ENCODE measurements around the gene NCF2.
A peak's percentile ranks its signal among the peaks of the same experiment; 100 is the strongest.

The NCF2 gene

GRCh38 chr1:183609759-183610452 is 19.6 kb upstream of the NCF2 start:
- peak; percentile 52 to 61 for DNase-seq (ENCODE audit: low read depth in 2 of 2)
- no peak overlapping the region for H3K4me3 ChIP-seq (replicated peaks in 1 of 2; ENCODE audit: low read depth in 2 of 2, low read length in 2 of 2)
- TF ChIP-seq CTCF (IDR thresholded peaks at IDR 0.05; ENCODE audit: low read depth, low read length) = no peak

GRCh38 chr1:183609313-183609712 is 19.1 kb upstream of the NCF2 start:
- TF ChIP-seq CTCF (IDR thresholded peaks at IDR 0.05; ENCODE audit: low read depth, low read length) = peak; percentile 78
- DNase-seq (ENCODE audit: low read depth in 2 of 2) = peak; percentile 75 to 90
- no peak overlapping the region for H3K4me3 ChIP-seq (replicated peaks in 1 of 2; ENCODE audit: low read depth in 2 of 2, low read length in 2 of 2)

- DNase-seq (ENCODE audit: low read depth in 2 of 2) = no peak
- no peak for TF ChIP-seq CTCF (IDR thresholded peaks at IDR 0.05; ENCODE audit: low read depth, low read length)
- H3K4me3 ChIP-seq (replicated peaks in 1 of 2; ENCODE audit: low read depth in 2 of 2, low read length in 2 of 2) = no peak overlapping the region
Observed at GRCh38 chr1:183607322-183607980, 17.2 kb upstream of the NCF2 start.

- DNase-seq (ENCODE audit: low read depth in 2 of 2) = no peak
- no peak overlapping the region for H3K4me3 ChIP-seq (replicated peaks in 1 of 2; ENCODE audit: low read depth in 2 of 2, low read length in 2 of 2)
- TF ChIP-seq CTCF (IDR thresholded peaks at IDR 0.05; ENCODE audit: low read depth, low read length) = no peak
Observed at GRCh38 chr1:183605904-183606303, 15.6 kb upstream of the NCF2 start.

GRCh38 chr1:183604815-183605214 is 14.6 kb upstream of the NCF2 start:
- no peak overlapping the region for H3K4me3 ChIP-seq (replicated peaks in 1 of 2; ENCODE audit: low read depth in 2 of 2, low read length in 2 of 2)
- no peak for DNase-seq (ENCODE audit: low read depth in 2 of 2)
- TF ChIP-seq CTCF (IDR thresholded peaks at IDR 0.05; ENCODE audit: low read depth, low read length) = no peak

- TF ChIP-seq CTCF (IDR thresholded peaks at IDR 0.05; ENCODE audit: low read depth, low read length) = no peak
- peak; percentile 58 to 81 for DNase-seq (ENCODE audit: low read depth in 2 of 2)
- no peak overlapping the region for H3K4me3 ChIP-seq (replicated peaks in 1 of 2; ENCODE audit: low read depth in 2 of 2, low read length in 2 of 2)
Observed at GRCh38 chr1:183604038-183604808, 14.0 kb upstream of the NCF2 start.

All from cardiac fibroblast (primary cell).